Measurements from ENCODE around the gene STAT6. TPM values are rescaled to one million over a fixed set of nuclear protein-coding genes. Genes with fewer than 3 reads are reported as not detected.
A peak's percentile ranks its signal among the peaks of the same experiment; 100 is the strongest.

STAT6 gene
- total RNA-seq, 1 donor from 2014 or later = 269 TPM

- no peaks in the 10 kb centered on the region for H3K27me3 ChIP-seq (ENCODE audit: low read depth)
- no peak for TF ChIP-seq CTCF (IDR thresholded peaks at IDR 0.05)
- intact Hi-C loops (cut with DNase I) = no loop called here
- peaks cover 37% of the 10 kb centered on the region for H3K36me3 ChIP-seq
- peak overlapping the region; percentile 36 for H3K27ac ChIP-seq
- ATAC-seq (peak; percentile 74 to 87), DNase-seq (peak; percentile 85)
- peaks cover 72% of the 10 kb centered on the region for H3K4me1 ChIP-seq
- H3K4me3 ChIP-seq = no peak overlapping the region
- H3K9me3 ChIP-seq = no peaks in the 10 kb centered on the region
These were observed 27.5 kb upstream of the STAT6 start for GRCh38 chr12:57138526-57139272.

- Histone ChIP-seq H3K27ac (peak overlapping the region; percentile 60), H3K9me3 (no peaks in the 10 kb centered on the region), H3K4me3 (no peak overlapping the region), H3K4me1 (peaks cover 96% of the 10 kb centered on the region), H3K36me3 (peaks cover 8% of the 10 kb centered on the region), H3K27me3 (ENCODE audit: low read depth) (no peaks in the 10 kb centered on the region)
- ATAC-seq (peak; percentile 13 to 40), DNase-seq (no peak)
- intact Hi-C loops (cut with DNase I) = no loop called here
- TF ChIP-seq CTCF (IDR thresholded peaks at IDR 0.05) = no peak
These were observed 24.6 kb upstream of the STAT6 start for GRCh38 chr12:57135527-57136326.

- Histone ChIP-seq H3K36me3 (peaks cover 4% of the 10 kb centered on the region), H3K27ac (peak overlapping the region; percentile 60), H3K4me1 (peaks cover 96% of the 10 kb centered on the region), H3K4me3 (peak overlapping the region; percentile 10), H3K9me3 (no peaks in the 10 kb centered on the region), H3K27me3 (ENCODE audit: low read depth) (no peaks in the 10 kb centered on the region)
- DNase-seq (no peak), ATAC-seq (no peak)
- no peak for TF ChIP-seq CTCF (IDR thresholded peaks at IDR 0.05)
- intact Hi-C loops (cut with DNase I) = no loop called here
These were observed 23.8 kb upstream of the STAT6 start for GRCh38 chr12:57134949-57135348.

- Histone ChIP-seq H3K27ac (peak overlapping the region; percentile 18), H3K4me3 (peak overlapping the region; percentile 95), H3K27me3 (ENCODE audit: low read depth) (no peaks in the 10 kb centered on the region), H3K4me1 (peaks cover 87% of the 10 kb centered on the region), H3K9me3 (no peaks in the 10 kb centered on the region), H3K36me3 (no peaks in the 10 kb centered on the region)
- intact Hi-C loops (cut with DNase I) = no loop called here
- no peak for ATAC-seq
- DNase-seq = no peak
- TF ChIP-seq CTCF (IDR thresholded peaks at IDR 0.05) = no peak
These were observed 22.8 kb upstream of the STAT6 start for GRCh38 chr12:57133916-57134315.

GRCh38 chr12:57133013-57133569 lies 21.9 kb upstream of the STAT6 start:
- Histone ChIP-seq H3K9me3 (no peaks in the 10 kb centered on the region), H3K4me1 (peaks cover 84% of the 10 kb centered on the region), H3K4me3 (peak overlapping the region; percentile 95), H3K27me3 (ENCODE audit: low read depth) (no peaks in the 10 kb centered on the region), H3K36me3 (no peaks in the 10 kb centered on the region), H3K27ac (peak overlapping the region; percentile 18)
- intact Hi-C loops (cut with DNase I) = no loop called here
- no peak for DNase-seq
- no peak for TF ChIP-seq CTCF (IDR thresholded peaks at IDR 0.05)
- ATAC-seq = no peak
